A549 (cell line): ENCODE measurements around the gene AFF3.

ENCODE experiments used
- CHD2 ChIP-seq: fragments of 150-350 bp; IDR thresholded peaks from 2 replicates; pipeline ENCODE4 v1.6.1; 2014; ENCODE audit warnings: low read length; ENCODE audit not compliant: partially characterized antibody
- CHD4 ChIP-seq: fragments of 200-600 bp; sonication (generic); IDR thresholded peaks from 2 replicates; pipeline ENCODE4 v1.6.1; 2016; ENCODE audit warnings: antibody characterized with exemption, mild to moderate bottlenecking, borderline replicate concordance
- CTCF ChIP-seq: fragments of >200 bp; sonication (Bioruptor Twin); formaldehyde crosslinking; IDR thresholded peaks from 3 replicates; pipeline ENCODE4 v1.5.1; 2016
- EP300 ChIP-seq, 2 experiments: fragments of >200 bp; sonication (Bioruptor Twin); formaldehyde crosslinking; IDR thresholded peaks; 2 replicates in 1 of 2; 3 replicates in 1 of 2; pipeline ENCODE4 v1.6.1; 2016 to 2017
- KDM1A ChIP-seq: fragments of 200-600 bp; sonication (generic); IDR thresholded peaks from 2 replicates; pipeline ENCODE4 v1.6.1; 2016; ENCODE audit warnings: low read depth, mild to moderate bottlenecking
- MAX ChIP-seq: IDR thresholded peaks from 2 replicates; pipeline ENCODE4 v1.6.1; 2012
- MAZ ChIP-seq: fragments of 150-350 bp; IDR thresholded peaks from 2 replicates; pipeline ENCODE4 v1.6.1; 2014; ENCODE audit warnings: antibody characterized with exemption, low read depth, low read length, borderline replicate concordance
- PBX3 ChIP-seq: IDR thresholded peaks from 2 replicates; pipeline ENCODE4 v1.6.1; 2012
- POLR2A ChIP-seq: IDR thresholded peaks from 2 replicates; pipeline ENCODE4 v1.6.1; 2012; ENCODE audit warnings: mild to moderate bottlenecking, low read length
- POLR2AphosphoS2 ChIP-seq: conservative IDR thresholded peaks from 2 replicates; pipeline ENCODE4 v1.6.1; 2012; ENCODE audit warnings: low read length, improper control_type of control experiment, inconsistent platforms
- RFX5 ChIP-seq: fragments of 450-650 bp; IDR thresholded peaks from 2 replicates; pipeline ENCODE4 v1.7.1; 2014; ENCODE audit warnings: antibody characterized with exemption, mild to moderate bottlenecking, moderate library complexity
- RNF2 ChIP-seq: fragments of 200-600 bp; sonication (generic); IDR thresholded peaks from 2 replicates; pipeline ENCODE4 v1.6.1; 2016; ENCODE audit warnings: low read depth, mild to moderate bottlenecking, antibody characterized with exemption, moderate library complexity, borderline replicate concordance
- ZC3H11A ChIP-seq: fragments of 450-650 bp; IDR thresholded peaks from 2 replicates; pipeline ENCODE4 v1.6.1; 2014; ENCODE audit warnings: antibody characterized with exemption, mild to moderate bottlenecking

GRCh38 chr2:99787769-99788382, 354.5 kb downstream of the AFF3 start:
- TF ChIP-seq MAX: no peak
- TF ChIP-seq EP300 (IDR thresholded peaks at IDR 0.05): no peak
- no peak for TF ChIP-seq PBX3
- no peak for TF ChIP-seq CHD2
- TF ChIP-seq CTCF: no peak
- no peak for TF ChIP-seq MAZ
- TF ChIP-seq ZC3H11A: no peak
- TF ChIP-seq RFX5: no peak
- no peak for TF ChIP-seq RNF2
- TF ChIP-seq POLR2A: no peak
- TF ChIP-seq CHD4: no peak
- TF ChIP-seq POLR2AphosphoS2: no peak
- no peak for TF ChIP-seq KDM1A
